NT2/D1 (cell line): Measurements from ENCODE around the gene TTLL5.

Experiments used
- DNase-seq: peaks from one replicate; pipeline ENCODE4 v3.0.0-alpha.2; 2011; ENCODE audit warnings: low read depth, low spot score
- H3K27me3 ChIP-seq: 2 replicates; pipeline ENCODE4 v1.6.0; 2011; ENCODE audit warnings: mild to moderate bottlenecking; ENCODE audit not compliant: insufficient read length, insufficient read depth
- H3K36me3 ChIP-seq: 2 replicates; pipeline ENCODE4 v1.6.1; 2011; ENCODE audit warnings: mild to moderate bottlenecking, low read length, mixed read lengths; ENCODE audit not compliant: insufficient read depth, insufficient read length
- H3K4me1 ChIP-seq: 2 replicates; pipeline ENCODE4 v1.5.1; 2011; ENCODE audit not compliant: insufficient read depth, insufficient read length
- H3K4me3 ChIP-seq: 2 replicates; pipeline ENCODE4 v1.5.1; 2011; ENCODE audit warnings: low read depth; ENCODE audit not compliant: insufficient read length
- H3K9ac ChIP-seq: 2 replicates; pipeline ENCODE4 v1.6.0; 2011; ENCODE audit warnings: low read depth; ENCODE audit not compliant: insufficient read length
- H3K9me3 ChIP-seq: 2 replicates; pipeline ENCODE4 v1.5.1; 2011; ENCODE audit warnings: mild to moderate bottlenecking, low read length; ENCODE audit not compliant: insufficient read depth
- SUZ12 ChIP-seq: IDR thresholded peaks from 2 replicates; pipeline ENCODE4 v1.6.1; 2011; ENCODE audit not compliant: insufficient read length, insufficient read depth; ENCODE audit errors: extremely low read depth
- YY1 ChIP-seq: IDR thresholded peaks from 2 replicates; pipeline ENCODE4 v1.6.1; 2011; ENCODE audit not compliant: insufficient read length, insufficient read depth
- ZNF274 ChIP-seq: IDR thresholded peaks from 2 replicates; pipeline ENCODE4 v1.6.1; 2011; ENCODE audit warnings: mild to moderate bottlenecking, low read depth, low read length

The TTLL5 gene

DNA sequence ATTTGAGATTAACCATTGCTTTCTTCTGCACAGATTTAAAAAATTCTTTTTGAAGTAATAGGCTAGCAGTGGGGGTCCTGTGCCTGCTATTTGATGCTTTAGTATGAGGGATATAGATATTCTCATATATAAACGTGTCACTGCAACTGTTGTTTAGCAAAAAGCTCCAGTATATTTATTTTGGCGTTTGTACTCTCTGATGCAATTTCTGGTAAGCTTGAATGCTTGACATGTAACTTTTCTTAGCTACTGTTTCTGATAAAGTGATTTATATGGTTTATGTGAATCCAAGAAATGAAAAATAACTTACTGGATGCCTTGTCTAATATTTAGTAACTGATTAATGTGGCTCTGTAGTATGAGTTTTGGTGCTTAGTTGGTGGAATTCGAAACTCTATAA is 77.1 kb downstream of the TTLL5 start:
- H3K27me3 ChIP-seq: no peaks in the 10 kb centered on the region
- H3K9ac ChIP-seq: no peak overlapping the region
- H3K4me1 ChIP-seq: peaks cover 2% of the 10 kb centered on the region
- TF ChIP-seq YY1: no peak
- no peak for TF ChIP-seq ZNF274
- TF ChIP-seq SUZ12: no peak
- DNase-seq: no peak
- no peak overlapping the region for H3K4me3 ChIP-seq
- H3K9me3 ChIP-seq: no peaks in the 10 kb centered on the region
- H3K36me3 ChIP-seq: peaks cover 17% of the 10 kb centered on the region

DNA sequence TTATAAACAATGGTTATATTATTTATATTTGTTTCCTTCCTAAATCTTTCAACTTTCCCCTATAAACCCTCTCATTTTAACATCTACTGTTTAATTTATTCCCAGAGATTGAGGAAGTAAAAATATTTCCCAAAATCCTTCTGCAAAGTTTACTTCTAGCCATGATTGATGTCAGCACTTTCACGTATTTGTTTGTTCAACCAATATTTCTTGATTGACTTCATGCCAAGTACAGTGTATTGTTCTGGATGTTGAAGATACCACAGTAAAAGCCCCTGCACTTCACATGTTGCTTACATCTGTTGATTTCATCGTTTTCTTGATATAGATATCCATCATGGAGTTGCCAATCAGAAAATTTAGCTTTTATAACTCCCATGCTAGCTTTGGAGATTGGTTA is 81.8 kb downstream of the TTLL5 start:
- Histone ChIP-seq H3K4me1 (no peaks in the 10 kb centered on the region), H3K9me3 (0 out of 2 replicates have a peak, but pooled peaks cover 7% of the 10 kb centered on the region), H3K9ac (no peak overlapping the region), H3K36me3 (peaks cover 5% of the 10 kb centered on the region), H3K27me3 (no peaks in the 10 kb centered on the region), H3K4me3 (no peak overlapping the region)
- DNase-seq: no peak
- no peak for TF ChIP-seq YY1
- no peak for TF ChIP-seq SUZ12
- TF ChIP-seq ZNF274: no peak

DNA sequence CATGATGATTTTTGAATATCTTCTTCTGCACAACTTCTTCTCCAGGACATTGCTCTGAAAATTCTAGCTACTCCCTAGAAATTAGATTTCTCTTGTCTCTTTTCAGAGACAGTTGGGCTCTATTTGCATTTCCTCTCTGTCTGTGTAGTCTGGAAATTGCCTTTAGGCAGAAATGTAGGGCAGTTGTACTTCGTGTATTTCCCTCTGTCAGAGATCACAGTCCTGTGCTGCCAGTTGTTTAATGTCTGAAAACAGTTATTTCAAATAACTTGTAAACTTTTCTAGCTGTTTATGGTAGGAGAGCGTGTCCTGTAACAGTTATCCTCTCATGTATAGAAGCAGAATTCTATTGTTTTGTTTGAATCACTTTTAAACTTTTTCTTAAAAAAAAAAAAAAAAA is 86.9 kb downstream of the TTLL5 start:
- Histone ChIP-seq H3K36me3 (peaks cover 7% of the 10 kb centered on the region), H3K4me1 (no peaks in the 10 kb centered on the region), H3K4me3 (no peak overlapping the region), H3K9ac (no peak overlapping the region), H3K9me3 (0 out of 2 replicates have a peak, but pooled peaks cover 7% of the 10 kb centered on the region), H3K27me3 (no peaks in the 10 kb centered on the region)
- no peak for DNase-seq
- TF ChIP-seq ZNF274 (no peak), YY1 (no peak), SUZ12 (no peak)

DNA sequence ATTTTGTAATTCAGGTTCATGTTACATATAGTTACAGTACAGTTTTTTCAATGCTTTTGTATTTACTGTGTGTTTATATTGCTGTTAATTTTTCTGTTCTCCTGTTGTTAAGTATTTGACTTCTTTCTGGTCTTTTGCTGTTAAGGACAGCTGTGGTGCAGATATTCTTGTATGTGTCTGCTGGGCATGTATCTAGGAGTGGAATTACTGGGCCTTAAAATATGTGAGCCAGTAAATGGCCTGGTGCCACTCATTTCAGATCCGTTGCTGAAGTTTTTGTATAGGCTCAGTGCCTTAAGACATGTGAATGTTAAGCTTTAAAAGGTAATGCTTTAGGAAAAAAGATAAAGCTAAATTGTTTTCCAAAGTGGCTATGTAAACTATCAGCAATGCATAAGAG is 87.3 kb downstream of the TTLL5 start:
- H3K27me3 ChIP-seq: no peaks in the 10 kb centered on the region
- H3K9me3 ChIP-seq: 0 out of 2 replicates have a peak, but pooled peaks cover 7% of the 10 kb centered on the region
- no peak overlapping the region for H3K4me3 ChIP-seq
- no peaks in the 10 kb centered on the region for H3K4me1 ChIP-seq
- TF ChIP-seq ZNF274: no peak
- no peak for TF ChIP-seq YY1
- TF ChIP-seq SUZ12: no peak
- peaks cover 8% of the 10 kb centered on the region for H3K36me3 ChIP-seq
- no peak for DNase-seq
- no peak overlapping the region for H3K9ac ChIP-seq

DNA sequence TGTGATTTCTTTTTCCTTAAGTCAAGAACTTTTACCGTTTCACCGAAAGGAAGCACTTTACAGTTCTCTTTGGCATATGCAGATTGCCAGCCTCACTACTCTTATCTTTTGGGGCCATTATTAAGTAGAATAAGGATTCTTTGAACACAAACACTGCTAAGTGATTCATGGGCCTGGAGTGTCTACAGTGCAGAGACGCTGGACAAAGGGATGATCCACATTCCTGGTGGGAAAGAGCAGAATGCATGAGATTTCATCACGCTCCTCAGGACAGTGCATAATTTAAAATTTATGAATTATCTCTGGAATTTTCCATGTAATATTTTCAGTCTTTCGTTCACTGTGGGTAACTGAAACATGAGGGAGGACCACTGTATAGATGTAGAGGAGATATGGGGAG is 90.2 kb downstream of the TTLL5 start:
- peaks cover 4% of the 10 kb centered on the region for H3K36me3 ChIP-seq

DNA sequence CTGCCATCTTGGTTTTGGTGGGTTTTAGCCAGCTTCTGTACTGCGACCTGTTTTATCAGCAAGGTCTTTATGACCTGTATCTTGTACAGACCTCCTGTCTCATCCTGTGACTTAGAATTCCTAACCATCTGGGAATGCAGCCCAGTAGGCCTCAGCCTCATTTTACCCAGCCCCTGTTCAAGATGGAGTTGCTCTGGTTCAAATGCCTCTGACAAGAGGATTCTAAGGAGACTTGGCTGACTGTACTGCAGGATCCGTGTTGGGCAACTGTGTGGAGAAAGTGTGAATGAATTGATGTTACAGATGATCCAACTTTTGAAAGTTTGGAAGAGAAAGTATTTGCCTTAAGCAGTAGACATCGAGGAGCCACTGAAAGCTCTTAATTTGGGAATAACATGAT is 91.0 kb downstream of the TTLL5 start:
- DNase-seq: no peak
- H3K9ac ChIP-seq: no peak overlapping the region
- no peak for TF ChIP-seq YY1
- no peak for TF ChIP-seq SUZ12
- TF ChIP-seq ZNF274: no peak
- H3K36me3 ChIP-seq: peaks cover 4% of the 10 kb centered on the region
- 0 out of 2 replicates have a peak, but pooled peaks cover 1% of the 10 kb centered on the region for H3K9me3 ChIP-seq
- H3K4me1 ChIP-seq: no peaks in the 10 kb centered on the region
- no peak overlapping the region for H3K4me3 ChIP-seq
- no peaks in the 10 kb centered on the region for H3K27me3 ChIP-seq

More for the DNA sequence above, 90.2 kb downstream of the TTLL5 start:
- no peak for TF ChIP-seq SUZ12
- TF ChIP-seq YY1: no peak
- no peak for TF ChIP-seq ZNF274
- Histone ChIP-seq H3K4me1 (no peaks in the 10 kb centered on the region), H3K27me3 (no peaks in the 10 kb centered on the region), H3K9ac (no peak overlapping the region), H3K9me3 (0 out of 2 replicates have a peak, but pooled peaks cover 7% of the 10 kb centered on the region), H3K4me3 (no peak overlapping the region)
- DNase-seq: no peak

DNA sequence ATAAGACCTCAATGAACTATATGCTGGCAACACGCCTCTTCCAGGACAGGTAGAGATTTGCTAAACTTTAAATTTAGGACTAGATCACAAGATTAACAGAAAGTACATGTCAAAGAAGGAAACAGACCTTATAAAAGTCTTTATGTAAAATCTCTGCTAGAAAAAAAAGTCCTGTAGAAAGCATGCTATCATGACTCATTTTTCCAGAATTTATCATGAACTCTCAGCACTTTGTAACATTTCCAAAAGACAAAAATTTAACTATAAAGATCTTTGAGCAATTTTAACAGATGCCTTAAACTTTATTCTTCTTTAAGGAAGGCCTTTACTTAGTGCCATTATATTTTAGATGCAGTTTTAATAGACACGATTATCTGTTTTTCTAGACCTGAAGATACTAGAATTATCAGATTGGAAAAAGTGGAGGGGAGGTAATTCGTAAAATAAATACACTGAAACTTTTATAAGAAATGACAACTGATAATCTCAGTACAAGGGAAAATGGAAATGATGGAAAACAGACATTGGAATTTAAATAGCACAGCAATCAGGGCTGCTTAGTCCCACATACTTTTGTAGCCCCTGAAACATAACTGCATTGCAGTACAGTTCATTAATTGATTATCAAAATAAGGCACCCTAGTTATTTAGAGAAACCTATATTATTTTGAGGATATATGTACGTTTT is 92.0 kb downstream of the TTLL5 start:
- Histone ChIP-seq H3K36me3 (peaks cover 4% of the 10 kb centered on the region), H3K4me3 (no peak overlapping the region), H3K27me3 (no peaks in the 10 kb centered on the region), H3K4me1 (no peaks in the 10 kb centered on the region), H3K9me3 (no peaks in the 10 kb centered on the region), H3K9ac (no peak overlapping the region)
- DNase-seq: no peak
- TF ChIP-seq SUZ12: no peak
- TF ChIP-seq ZNF274: no peak
- no peak for TF ChIP-seq YY1
